Thyroid gland (tissue), 4 donors: ENCODE data around the gene OR56A3.

Experiments used
- CTCF ChIP-seq, 6 experiments: fragments of 200-600 bp in 3 of 6; fragments of 450-650 bp in 3 of 6; sonication (generic) in 3 of 6; IDR thresholded peaks; one replicate each; pipeline ENCODE4 v1.5.1; 2016 to 2019; ENCODE audit warnings: antibody characterized with exemption in 6 of 6, mild to moderate bottlenecking in 2 of 6, inconsistent platforms in 1 of 6, moderate library complexity in 1 of 6
- POLR2A ChIP-seq, 2 donors: fragments of 450-650 bp; IDR thresholded peaks; one replicate each; pipeline ENCODE4 v1.6.1; 2017; ENCODE audit warnings: antibody characterized with exemption in 2 of 2, mild to moderate bottlenecking in 2 of 2, moderate library complexity in 1 of 2

DNA sequence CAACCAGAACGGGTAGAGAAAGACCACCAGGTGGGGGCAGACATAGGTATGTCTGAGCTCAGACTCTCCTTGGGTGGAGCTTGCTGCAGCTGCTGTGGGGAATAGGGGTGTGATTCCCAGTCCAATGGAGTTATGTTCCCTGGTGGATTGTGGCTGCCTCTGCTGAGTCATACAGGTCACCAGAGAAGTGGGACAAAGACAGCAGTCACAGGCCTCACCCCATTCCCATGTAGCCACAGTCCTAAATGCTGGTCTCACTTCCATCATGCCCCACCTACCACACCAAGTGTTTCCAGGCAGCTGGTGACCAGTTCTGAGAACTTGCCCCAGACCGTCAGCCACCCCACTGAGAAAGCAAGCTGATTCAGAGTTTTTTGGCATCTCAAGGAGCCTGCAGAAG lies 31.5 kb upstream of the OR56A3 start:
- TF ChIP-seq CTCF (IDR thresholded peaks at IDR 0.05) (no peak), POLR2A (IDR thresholded peaks at IDR 0.05) (no peak)
